NCI-H748 treated with DMSO at 0.1 percent for 48 hours (cell line): ENCODE measurements around the gene SH3BP4.
"Not testable (repeated sequence)": the region's sequence is repeated elsewhere in the genome, so short reads cannot be mapped to it uniquely, and the experiment has no call there.

Experiments
- DNase-seq: peaks from one replicate; lab custom pipeline; 2025; lab: John Stamatoyannopoulos, UW

Gene SH3BP4

DNA sequence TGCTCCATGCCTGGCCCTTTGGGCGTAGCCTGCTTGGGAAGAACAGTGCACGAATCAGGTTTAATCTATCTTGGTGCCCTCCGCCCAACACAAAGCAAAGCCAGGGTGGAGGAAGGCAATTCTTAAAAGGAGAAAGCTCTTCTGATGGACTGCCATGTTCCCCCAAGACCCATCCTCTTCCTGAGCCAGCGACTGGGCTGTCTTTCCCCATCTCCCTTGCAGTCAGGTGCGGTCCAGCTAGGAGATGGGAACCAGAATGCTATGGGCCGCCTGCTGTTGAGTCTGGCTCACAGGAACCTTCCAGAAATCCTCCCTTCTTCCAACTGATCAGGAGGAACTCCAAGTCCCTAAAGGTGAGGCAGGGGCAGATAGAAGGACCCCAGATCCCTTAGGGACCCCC is 105.0 kb downstream of the SH3BP4 start:
- no peak for DNase-seq

DNA sequence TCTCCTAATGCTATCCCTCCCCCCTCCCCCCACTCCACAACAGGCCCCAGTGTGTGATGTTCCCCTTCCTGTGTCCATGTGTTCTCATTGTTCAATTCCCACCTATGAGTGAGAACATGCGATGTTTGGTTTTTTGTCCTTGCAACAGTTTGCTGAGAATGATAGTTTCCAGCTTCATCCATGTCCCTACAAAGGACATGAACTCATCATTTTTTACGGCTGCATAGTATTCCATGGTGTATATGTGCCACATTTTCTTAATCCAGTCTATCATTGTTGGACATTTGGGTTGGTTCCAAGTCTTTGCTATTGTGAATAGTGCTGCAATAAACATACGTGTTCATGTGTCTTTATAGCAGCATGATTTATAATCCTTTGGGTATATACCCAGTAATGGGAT is 105.8 kb downstream of the SH3BP4 start:
- DNase-seq: not testable (repeated sequence)

GRCh38 chr2:235059161-235059560 is 107.3 kb downstream of the SH3BP4 start:
- DNase-seq: no peak

DNA sequence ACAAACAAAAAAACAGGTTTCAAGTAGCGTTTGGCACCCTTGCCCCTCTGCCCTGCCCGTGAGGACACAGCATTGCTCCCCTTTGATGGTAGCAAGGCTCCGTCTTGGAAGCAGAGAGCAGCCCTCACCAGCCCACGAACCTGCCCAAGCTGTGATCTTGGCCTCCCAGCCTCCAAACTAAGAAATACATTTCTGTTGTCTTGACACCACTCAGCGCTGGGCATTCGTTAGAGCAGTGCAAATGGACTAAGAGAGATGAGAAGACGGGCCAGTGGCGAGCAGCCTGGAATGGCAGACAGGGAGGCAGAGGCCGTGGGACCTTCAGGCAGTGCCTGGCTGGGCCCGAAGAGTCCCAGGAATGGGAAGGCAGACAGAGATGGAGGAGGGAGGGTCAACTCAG is 109.8 kb downstream of the SH3BP4 start:
- no peak for DNase-seq

DNA sequence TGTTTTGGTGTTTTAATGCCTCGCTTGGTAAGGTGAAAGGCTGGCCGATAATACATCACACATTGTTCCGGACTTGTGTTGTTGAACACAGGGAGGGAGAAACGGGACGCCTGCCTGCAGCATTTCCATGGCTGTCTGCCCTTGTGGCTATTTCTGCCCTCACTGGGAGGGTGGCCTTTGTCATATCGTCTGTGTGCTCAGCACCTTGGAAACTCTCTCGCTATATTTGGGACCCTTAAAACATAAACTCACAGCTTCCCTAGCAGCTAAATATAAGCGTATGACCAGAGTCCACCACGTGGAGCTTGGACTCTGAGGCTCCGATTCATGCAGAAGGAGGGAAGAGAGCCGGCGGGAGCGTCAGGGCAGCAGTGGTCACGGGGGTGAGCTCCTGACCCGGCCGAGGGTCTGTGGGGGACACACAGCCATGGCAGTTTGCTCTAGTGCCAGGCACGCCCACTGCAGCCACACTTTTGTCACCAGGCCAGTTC is 111.7 kb downstream of the SH3BP4 start:
- no peak for DNase-seq

DNA sequence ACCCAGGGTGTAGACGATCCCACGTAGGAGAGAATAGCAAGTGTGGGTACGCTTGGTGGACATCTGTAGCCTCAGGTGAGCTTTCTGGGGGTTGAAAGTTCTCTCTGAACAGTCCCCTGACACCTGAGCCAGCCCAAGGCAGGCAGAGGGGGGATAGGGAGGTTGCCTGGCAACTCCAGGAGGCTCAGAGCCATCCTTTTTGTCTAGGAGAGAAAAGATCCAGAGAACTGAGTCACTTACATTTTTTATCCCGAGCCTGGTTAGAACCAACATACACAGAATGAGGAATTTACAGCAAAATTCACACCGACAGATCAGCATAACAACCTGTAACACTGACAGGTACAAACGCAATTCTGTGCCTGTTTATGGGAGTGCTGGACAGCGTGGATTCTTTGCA is 113.2 kb downstream of the SH3BP4 start:
- no peak for DNase-seq

- DNase-seq: no peak
Observed at GRCh38 chr2:235066490-235066889, 114.7 kb downstream of the SH3BP4 start.

- DNase-seq: no peak
Observed at GRCh38 chr2:235066895-235067294, 115.1 kb downstream of the SH3BP4 start.

- no peak for DNase-seq
Observed at GRCh38 chr2:235068701-235069100, 116.9 kb downstream of the SH3BP4 start.

DNA sequence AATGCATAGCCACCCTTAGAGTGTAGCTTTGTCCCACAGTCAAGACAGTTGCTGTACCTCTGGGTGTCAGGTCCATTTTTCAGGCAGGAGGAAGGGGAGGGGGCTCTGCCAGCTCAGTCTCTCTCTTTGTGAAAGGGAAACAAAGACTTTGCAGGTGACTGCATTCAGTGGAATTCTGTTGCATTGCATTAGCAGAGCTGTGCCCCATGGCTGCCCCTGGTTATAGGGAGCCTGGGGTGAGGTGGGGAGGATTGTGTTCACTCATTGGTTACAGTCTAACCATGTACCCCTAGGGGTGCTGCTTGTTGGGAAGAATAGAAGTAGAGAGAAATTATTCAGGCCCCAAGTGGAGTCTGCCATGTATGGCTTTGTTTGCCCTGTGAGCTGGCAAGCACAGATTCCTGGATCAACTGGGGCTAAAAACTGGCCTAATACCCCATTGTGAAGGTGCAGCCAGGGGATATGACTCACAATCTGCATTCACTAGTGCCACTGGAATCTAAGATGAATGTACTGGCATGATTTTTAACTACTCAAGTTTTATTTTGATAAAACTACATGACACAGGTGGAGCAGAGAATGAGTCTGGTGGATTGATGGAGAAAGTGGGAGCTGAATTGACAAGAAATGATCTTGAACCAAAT is 118.4 kb downstream of the SH3BP4 start:
- DNase-seq: no peak

GRCh38 chr2:235073868-235074413 is 122.1 kb downstream of the SH3BP4 start:
- DNase-seq: no peak

DNA sequence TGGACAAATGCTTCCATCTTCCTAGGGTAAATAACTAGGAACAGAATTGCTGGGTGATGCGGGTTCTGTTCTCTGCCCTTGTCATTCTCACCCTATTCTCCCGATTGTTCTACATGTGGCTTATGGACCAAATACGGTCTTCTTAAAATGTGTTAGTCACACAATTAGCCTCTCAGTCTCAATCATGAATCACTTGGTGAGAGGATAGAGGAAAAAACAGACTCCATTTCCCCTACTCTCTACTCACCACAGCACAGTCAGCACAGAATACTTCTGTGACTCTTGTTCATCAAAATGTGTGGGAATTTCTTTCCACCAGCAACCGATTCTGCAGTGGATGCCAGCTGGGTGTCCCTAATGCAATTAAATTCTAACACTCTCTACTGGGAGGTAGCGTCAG is 125.2 kb downstream of the SH3BP4 start:
- no peak for DNase-seq

GRCh38 chr2:235078182-235078581 is 126.4 kb downstream of the SH3BP4 start:
- no peak for DNase-seq

DNA sequence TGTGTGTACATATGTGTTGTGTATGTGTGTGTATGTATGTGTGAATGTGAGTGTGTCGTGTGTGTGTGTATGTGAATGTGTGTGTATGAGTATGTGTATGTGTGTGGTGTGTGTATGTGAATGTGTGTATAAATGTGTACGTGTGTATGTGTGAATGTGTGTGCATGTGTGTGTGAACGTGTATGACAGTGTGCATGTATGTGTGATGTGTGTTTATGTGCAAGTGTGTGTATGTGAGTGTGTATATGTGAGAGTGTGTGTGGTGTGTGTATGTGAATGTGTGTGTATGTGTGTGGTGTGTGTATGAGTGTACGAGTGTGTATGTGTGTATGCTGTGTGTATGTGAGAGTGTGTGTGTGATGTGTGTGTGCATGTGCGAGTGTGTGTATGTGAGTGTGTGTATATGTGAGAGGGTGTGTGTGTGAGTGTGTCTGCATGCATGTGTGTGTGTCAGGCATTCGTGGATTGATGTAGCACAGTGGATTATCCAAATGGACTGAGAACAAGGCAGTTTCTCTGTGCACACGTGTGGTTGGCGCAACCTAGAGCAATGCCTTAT is 127.2 kb downstream of the SH3BP4 start:
- no peak for DNase-seq

DNA sequence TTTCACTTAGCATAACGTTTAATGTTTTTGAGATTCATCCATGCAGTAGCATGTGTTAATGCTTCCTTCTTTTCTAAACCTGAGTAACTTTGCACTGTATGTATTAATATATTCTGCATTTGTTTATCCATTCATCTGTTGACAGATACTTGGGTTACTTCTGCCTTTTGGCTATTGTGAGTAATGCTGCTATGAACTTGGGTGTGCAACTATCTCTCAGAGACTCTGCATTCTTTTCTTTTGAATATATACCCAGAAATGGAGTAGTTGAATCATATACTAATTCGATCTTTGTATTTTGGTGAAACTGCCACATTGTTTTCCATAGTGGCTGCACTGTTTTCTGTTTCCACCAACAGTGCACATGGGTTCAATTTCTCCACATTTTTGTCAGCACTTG is 128.3 kb downstream of the SH3BP4 start:
- no peak for DNase-seq

GRCh38 chr2:235082578-235083338 is 130.9 kb downstream of the SH3BP4 start:
- DNase-seq: no peak

DNA sequence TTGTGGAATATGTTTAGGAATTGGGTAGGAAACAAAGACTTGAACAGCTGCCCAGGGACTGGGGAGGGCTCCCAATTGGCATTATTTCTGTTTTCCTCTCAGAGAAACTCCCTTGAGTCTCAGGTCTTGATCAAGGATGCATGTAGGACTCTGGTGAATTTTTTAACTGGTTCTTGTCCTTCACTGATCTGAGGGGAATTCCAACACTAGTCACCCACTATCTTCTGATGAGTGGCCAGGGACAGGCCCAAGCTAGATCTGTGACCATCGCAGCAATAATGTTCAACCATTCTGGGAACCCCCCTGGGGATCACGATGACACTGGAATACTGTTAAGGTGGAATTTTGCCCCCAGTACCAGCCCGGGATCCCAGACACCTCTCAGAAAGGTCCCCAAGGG is 132.0 kb downstream of the SH3BP4 start:
- no peak for DNase-seq

DNA sequence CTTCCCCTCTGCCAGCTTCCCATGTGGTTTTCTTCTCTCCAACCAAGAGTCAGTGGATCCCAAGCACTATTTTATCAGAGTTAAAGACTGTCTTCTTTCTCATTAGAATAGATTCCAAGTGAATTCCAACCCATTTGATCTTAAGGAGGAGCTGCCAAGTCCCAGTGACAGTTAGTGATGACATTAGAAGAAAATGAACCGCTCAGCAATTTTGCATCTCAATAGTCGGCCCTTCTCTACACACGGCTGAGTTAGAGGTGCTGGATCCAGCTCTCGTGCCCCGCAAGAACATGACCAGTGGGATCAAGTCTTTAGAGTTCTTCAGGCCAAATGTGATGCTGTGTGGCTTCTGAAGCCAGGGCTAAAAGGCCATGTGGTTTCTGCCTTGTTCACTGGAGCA is 132.6 kb downstream of the SH3BP4 start:
- DNase-seq: no peak

GRCh38 chr2:235085476-235085875 is 133.7 kb downstream of the SH3BP4 start:
- no peak for DNase-seq

GRCh38 chr2:235086481-235087184 is 134.8 kb downstream of the SH3BP4 start:
- no peak for DNase-seq

GRCh38 chr2:235087832-235088495 is 136.1 kb downstream of the SH3BP4 start:
- peak; percentile 48 for DNase-seq

DNA sequence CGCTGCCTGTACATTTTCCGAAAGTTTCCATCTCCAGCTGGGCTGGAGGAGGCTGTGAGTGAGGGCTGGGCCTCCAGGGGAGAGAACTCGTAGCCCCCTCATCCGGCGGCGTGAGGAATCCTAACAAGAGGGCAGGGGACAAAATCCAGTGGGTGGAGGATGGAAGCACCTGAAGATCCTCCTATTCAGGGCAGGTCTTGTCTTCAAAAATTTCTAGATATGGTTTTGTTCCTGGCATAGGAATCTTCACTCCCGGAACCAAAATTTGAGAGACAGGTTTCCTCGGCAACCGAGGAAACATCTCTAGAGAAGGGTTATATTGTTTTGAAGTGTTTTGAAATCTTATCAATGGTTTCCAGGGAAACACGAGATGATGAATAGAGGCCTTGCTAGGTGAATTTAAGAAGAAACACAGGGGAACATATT is 136.7 kb downstream of the SH3BP4 start:
- peak; percentile 67 for DNase-seq
